ENCODE measurements around the gene MARCO.

DNA sequence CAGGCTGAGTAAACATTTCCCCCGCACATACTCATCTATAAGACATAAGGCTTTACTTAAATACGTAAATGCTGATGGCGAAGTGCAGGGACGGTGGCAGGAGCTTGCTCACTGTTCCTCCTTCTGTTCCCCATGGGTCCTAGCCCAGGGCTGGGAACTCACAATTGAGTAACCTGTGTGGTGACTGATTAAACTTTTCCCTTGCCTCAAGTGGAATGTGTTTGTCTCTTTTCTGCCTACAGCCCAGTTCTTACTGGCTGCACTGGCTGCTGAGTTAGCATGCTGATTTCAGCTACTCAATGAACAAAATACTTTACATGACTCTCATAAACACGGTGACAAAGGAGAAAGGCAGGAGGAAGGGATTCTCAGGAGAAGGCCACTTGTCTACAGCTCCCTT lies 87.3 kb downstream of the MARCO start:
- TF ChIP-seq EZH2 (IDR thresholded peaks at IDR 0.05; ENCODE audit: borderline replicate concordance, low read depth, low read length, severe bottlenecking), result no peak
- no peak for TF ChIP-seq CTCF (IDR thresholded peaks at IDR 0.05; ENCODE audit: borderline replicate concordance, extremely low read depth, low read length, poor library complexity, severe bottlenecking)
